Neural cell (in vitro differentiated cells): Measurements from ENCODE around the gene CDYL.

ENCODE experiments used
- CTCF ChIP-seq: fragments of 450-650 bp; IDR thresholded peaks from 2 replicates; pipeline ENCODE4 v1.5.1; 2014; ENCODE audit warnings: antibody characterized with exemption, mild to moderate bottlenecking, moderate library complexity; ENCODE audit not compliant: poor library complexity, severe bottlenecking
- EZH2 ChIP-seq: fragments of 200-600, 300-800 bp; shearing (Covaris generic), sonication (generic); IDR thresholded peaks from 2 replicates; pipeline ENCODE4 v1.6.1; 2014; ENCODE audit warnings: antibody characterized with exemption, low read length, borderline replicate concordance, mild to moderate bottlenecking; ENCODE audit not compliant: insufficient read depth, poor library complexity, severe bottlenecking
- REST ChIP-seq: IDR thresholded peaks from 2 replicates; pipeline ENCODE4 v1.6.1; 2012; ENCODE audit warnings: borderline replicate concordance

GRCh38 chr6:4879741-4880275 lies 103.6 kb downstream of the CDYL start:
- TF ChIP-seq CTCF = no peak
- no peak for TF ChIP-seq EZH2
- TF ChIP-seq REST = no peak
